PC-9 (cell line): Measurements from ENCODE around the gene OSER1.

Experiments
- CTCF ChIP-seq: fragments of 200-600 bp; sonication (generic); conservative IDR thresholded peaks from 2 replicates; pipeline ENCODE4 v1.6.1; 2017; ENCODE audit warnings: mixed run types, antibody characterized with exemption, mild to moderate bottlenecking, moderate library complexity
- EZH2 ChIP-seq: fragments of 200-600 bp; sonication (generic); IDR thresholded peaks from 2 replicates; pipeline ENCODE4 v1.8.0; 2017; ENCODE audit warnings: antibody characterized with exemption, low read depth

GRCh38 chr20:44211177-44212039 is 837 bp upstream of the OSER1 start:
- TF ChIP-seq CTCF (no peak), EZH2 (no peak)
